Measurements from ENCODE around the gene TIMM22.
"Not testable (repeated sequence)": the region's sequence is repeated elsewhere in the genome, so short reads cannot be mapped to it uniquely, and the experiment has no call there.

TIMM22 gene

DNA sequence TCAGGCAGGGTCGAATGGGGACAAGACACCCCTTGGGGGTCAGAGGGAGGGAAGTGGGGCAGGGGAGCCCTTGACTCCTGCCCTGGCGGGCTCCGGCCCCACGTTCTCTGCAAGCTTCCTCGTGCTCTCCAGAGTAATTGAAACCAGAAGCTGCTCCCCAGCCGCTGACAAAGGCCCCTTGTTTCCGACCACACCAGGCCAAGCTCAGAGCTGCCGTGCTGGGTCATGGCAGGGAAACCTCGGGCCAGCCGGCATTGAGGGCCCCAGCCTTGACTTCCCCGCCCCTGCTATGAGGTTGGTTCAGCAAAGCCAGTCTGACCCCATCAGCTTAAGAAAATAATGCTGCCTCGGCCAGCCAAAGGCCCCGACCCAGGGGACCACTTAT is 43.3 kb downstream of the TIMM22 start:
- DNase-seq = no peak

DNA sequence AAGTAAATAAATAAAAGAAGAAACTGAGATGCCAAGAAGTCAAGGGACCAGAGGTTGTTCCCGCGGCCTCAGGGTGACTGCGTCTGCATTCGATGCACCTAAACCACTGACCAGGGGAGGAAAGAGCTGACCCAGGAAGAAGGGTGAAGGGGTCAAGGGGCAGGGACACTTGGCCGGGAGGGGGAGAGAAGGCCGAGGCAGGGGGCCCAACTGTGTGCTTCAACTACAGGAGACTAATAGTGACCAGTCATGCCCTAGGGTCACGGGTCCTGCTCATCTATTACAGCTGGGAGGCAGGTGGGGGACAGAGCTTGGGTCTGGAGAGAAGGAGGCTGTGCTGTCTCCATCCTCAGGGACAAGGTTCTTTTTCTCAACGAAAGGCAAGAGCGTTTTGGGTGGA is 44.8 kb downstream of the TIMM22 start:
- DNase-seq = no peak

DNA sequence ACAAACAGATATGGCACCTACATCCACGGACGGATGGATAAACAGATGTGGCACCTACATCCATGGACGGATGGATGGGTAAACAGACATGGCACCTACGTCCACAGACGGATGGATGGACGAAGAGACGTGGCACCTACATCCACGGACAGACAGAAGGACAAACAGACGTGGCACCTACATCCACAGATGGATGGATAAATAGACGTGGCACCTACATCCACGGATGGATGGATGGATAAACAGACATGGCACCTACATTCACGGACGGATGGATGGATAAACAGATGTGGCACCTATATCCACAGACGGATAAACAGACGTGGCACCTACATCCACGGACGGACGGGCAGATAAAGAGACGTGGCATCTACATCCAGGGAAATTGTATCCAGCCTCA is 45.6 kb downstream of the TIMM22 start:
- DNase-seq = no peak

DNA sequence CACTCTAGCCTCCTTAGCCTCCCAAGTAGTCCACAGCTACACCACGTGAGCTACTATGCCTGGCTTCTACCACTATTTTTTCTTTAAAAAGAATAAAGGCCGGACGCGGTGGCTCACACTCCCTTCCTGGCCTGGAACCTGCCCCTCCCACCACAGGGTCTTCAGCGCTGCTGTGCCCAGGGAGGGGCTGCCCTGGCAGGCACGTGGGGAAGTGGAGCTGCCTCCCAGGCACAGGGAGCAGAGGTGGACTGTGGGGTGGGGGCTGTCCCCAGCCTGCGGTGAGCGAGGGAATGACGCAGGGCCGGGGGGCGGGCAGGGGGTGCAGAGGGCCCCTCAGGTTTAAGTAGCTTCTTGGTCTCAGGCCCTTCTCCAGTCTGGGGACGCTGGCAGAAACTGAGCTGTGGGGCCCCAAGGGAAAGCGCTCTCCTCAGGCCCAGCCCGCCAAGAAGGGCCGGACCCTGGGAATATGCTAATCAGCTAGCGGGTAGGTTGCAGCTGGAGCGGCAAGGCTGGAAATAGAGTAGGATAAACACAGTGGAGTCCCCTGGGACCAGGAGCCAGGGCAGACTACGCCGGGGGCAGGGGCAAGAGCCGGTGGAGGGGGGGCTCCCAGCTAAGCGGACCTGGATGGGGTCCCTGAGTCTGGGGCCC is 46.8 kb downstream of the TIMM22 start:
- peak in 1 of 3 experiments; percentile 46 for DNase-seq

DNA sequence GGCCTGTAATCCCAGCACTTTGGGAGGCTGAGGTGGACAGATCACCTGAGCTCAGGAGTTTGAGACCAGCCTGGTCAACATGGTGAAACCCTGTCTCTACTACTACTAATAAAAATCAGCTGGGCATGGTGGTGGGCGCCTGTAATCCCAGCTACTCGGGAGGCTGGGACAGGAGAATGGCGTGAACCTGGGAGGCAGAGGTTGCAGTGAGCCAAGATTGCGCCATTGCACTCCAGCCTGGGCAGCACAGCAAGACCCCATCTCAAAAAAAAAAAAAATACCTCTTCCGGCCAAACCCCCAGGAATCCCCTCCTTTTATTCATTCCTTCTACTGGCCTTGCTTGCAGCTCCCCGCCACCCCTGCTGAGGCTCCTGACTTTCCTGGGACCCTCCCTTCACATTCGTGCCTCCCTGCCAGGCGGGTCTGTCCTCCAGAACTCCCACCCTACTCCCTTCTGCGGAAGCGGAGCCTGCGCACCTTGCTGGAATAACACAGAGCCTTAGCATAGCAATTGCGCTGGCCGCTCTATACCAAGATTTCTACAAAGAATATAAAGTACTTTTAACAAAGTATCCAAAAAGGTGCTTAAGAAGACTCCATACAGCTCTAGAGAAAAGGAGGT is 47.6 kb downstream of the TIMM22 start:
- not testable (repeated sequence) for DNase-seq

DNA sequence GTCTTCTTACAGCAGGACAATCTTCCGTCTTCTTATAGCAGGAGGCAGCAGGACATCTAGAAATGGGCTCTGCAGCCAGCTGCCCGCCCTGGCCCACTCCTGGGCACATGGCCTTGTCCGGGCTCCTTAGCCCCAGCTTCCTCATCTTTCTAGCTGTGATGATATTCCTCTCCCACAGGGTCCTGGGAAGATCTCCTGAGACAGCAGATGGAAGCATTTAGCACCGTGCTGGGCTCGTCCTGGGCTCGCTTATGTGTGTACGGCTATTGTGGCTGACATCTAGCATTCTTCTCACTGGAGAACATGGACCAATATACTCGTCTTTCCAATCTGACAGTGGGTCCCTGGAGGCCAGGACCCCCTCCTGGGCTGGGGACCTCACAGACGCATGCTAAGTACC is 48.5 kb downstream of the TIMM22 start:
- no peak for DNase-seq

DNA sequence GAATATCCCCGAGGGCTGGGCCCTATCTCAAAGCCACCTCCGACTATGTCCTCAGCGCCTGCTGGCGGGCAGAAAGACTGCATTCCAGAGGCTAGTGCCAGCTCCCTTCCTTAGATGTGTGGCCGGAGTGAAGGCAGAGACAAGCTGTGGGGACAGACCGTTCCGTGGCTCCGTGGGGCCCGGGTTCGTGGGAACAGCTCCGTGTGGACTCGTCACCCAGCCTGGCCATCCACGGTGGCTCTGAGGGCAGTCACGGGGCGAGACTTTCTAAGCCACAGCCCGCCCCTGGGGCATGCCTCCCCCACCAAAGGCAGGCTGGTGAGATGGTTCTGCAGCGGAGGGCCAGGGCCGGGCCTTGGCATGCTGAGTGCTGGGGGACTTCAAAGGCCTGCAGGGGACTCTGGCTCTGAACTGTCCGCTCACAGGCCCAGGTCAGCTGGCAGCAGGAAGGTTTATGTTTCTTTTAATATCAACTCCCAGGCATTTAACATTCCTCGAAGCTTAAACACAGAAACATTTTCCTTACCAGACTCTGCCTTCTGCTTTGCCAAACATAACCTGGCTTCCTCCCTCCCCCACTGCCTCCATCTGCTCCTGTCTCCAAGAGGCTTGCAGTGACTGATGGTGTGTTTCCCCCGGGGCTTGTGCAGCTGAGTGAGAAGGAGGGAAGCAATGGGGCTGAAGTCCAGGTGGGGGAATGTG is 50.4 kb downstream of the TIMM22 start:
- no peak for DNase-seq

DNA sequence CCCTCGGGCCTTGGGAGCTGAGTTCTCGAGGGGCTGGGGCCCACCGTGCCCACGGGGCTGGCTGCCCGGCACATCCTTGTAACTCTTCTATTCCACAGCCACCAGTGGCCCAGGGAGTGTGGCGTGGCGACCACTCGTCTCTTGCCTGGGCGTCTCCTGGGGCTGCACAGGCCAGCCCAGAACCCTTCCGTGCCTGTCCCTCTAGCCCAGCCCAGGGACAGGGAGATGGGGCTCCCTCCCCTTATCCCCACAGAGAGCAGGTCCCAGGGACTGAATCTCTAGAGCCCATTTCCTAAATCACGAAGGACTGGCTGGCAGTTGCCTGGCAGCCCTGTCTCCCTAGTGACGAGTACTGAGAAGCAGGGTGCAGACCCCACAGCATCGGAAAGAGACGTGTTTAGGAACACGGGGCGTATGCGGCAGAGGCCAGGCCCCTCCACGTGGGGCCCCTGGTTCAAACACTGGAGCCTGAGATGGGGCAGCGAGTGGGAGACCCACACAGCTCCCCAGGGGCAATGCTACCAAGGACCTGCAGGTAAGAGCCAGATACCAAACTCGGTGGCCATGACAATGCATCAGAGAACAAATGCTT is 51.0 kb downstream of the TIMM22 start:
- DNase-seq = no peak

DNA sequence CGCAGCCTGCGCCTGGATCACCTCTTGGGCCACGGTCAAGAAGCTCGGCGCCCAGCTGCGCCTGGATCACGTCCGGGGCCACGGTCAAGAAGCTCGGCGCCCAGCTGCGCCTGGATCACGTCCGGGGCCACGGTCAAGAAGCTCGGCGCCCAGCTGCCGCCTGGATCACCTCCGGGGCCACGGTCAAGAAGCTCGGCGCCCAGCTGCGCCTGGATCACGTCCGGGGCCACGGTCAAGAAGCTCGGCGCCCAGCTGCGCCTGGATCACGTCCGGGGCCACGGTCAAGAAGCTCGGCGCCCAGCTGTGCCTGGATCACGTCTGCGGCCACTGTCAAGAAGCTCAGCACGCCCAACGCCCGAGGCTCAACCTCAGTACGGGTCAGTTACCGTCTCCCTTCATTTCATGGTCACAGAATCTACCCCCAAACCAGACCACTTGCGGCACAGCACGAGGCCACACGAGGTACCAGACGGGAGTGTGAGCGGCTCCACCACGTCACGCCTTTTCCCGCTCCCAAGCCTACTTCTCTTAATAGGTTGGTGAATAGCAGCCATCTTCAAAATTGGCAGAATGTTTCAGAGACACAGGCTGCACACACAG is 51.7 kb downstream of the TIMM22 start:
- not testable (repeated sequence) for DNase-seq

DNA sequence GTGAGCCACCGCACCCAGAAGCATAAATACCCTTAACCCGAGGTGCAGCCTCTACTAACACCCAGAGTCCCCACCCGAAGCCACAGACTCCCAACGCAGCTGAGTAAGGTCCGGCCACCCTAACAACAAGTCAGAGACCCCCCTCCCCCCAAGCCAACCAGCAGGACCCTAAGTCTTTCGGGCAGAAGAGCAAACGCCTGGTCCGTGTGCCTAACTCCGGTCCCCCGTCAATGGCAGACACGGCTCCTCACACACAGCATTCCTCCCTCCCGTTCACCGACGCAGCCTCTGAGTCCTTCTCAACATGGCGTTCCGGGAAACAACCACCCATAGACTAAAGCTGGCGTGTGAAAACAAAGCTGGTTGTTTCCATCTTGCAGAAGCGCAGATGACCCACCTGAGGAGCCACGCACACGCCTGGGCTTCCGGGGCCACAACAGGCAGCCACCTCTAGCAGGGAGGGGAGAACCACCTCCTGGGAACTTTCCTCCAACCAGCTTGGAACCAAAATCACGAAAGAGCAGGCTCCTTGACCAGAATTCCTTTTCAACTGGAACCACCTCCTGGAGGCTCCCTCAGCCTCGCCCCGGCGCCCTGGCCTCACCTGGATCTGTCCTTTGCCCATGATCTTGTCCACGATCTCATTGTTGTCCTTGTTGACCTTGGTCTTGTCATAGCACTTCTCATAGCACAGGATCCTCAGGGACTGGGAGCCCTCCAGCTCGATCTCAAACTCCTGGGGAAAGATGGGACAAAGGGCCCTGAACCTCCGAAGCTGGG is 52.7 kb downstream of the TIMM22 start:
- no peak for DNase-seq

DNA sequence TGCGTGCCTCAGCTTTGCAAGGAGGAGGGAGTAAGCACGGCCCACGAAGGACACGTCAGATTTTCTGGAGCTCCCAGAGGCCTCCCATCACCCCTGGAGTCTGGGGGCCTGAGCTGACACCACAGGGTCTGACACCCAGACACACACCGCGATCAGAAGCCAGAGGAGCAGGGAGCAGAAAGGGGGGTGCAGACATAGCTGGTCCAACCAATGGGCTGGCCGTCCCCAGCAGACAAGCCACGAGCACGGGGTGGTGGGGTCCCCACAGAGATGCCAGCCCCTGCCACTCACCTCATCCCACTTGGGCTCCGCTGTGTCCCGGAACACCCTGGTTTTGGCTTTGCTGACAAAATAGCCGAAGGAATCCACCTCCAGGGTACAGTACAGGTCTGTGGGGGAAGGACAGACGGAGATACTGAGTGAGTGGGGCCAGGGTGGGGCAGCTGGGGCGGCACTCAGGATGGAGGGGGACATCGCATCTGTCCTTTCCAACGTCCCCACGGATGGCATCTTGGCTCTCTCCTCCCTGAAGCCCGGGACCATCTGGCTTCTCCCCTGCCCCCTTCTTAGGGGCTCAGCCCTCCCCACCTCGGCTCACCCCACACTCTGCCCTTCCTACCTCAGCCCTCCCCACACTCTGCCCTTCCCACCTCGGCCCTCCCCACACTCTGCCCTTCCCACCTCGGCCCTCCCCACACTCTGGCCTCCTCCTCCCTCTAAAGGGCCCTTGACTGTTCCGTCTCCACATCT is 53.5 kb downstream of the TIMM22 start:
- DNase-seq = no peak

DNA sequence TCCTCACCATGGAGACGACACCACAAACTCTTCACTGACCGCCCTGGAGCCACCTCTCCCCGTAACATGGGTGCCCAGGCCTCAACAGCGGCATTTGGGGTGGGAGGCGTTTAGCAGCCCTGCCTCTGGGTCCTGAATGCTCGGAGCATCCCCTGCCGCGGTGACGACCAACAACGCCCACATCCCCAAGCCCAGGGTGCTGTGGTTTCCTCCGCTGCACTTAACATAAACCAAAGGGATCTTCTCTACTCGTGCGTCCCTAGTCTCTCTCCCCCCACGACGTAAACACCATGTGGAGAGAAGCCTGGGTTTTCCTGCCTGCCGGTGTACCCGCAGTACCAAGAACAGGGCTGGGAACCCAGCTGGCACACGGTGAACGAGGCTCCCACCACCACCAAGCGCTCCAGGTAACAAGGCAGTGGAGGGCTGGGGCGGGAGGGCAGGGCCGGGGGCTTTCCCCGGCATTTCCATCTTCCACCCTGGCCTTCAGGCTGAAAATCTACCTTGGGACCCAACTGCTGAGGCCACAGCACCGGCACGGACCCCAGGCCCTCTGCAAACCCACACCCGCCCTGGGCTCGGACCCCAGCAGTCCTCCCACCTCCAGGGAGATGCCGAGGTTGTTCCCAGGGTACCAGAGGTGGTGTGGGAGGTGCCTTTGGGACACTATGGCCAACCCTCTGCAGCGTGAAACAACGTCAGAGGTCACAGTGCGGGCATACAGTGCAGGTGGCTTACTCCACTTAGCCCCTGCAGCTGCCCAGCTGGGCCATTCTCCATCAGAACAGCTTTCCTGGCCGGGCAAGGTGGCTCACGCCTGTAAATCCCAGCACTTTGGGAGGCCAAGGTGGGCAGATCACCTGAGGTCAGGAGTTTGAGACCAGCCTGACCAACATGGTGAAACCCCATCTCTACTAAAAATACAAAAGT is 54.3 kb downstream of the TIMM22 start:
- peak in 1 of 3 experiments; percentile 52 for DNase-seq

Measured in NCI-H1417 (cell line).